Keratinocyte (primary cell): ENCODE data around the gene DNASE1L3. TPM values are rescaled to one million over a fixed set of nuclear protein-coding genes. Genes with fewer than 3 reads are reported as not detected.

Experiments
- DNase-seq: peaks from one replicate; pipeline ENCODE4 v3.0.0-alpha.2; 2011; ENCODE audit warnings: low read depth, missing footprints, low spot score
- FAIRE-seq: peaks from 2 replicates; lab custom pipeline; 2011; peaks lifted over from hg19 to GRCh38; lab: Jason Lieb, UNC
- H2AFZ ChIP-seq: 2 replicates; pipeline ENCODE4 v1.6.0; 2012; ENCODE audit warnings: low read length, control low read depth, inconsistent platforms; ENCODE audit not compliant: control insufficient read depth
- H3K27ac ChIP-seq: 2 replicates; pipeline ENCODE4 v1.5.1; 2011; ENCODE audit warnings: low read length; ENCODE audit not compliant: control insufficient read depth, insufficient read depth
- H3K27me3 ChIP-seq: 3 replicates; pipeline ENCODE4 v1.6.0; 2011; ENCODE audit warnings: low read length; ENCODE audit not compliant: control insufficient read depth, insufficient read depth; ENCODE audit errors: extremely low read depth
- H3K36me3 ChIP-seq, 2 experiments: 2 replicates in 1 of 2; 3 replicates in 1 of 2; pipeline ENCODE4 v1.5.1; 2011; ENCODE audit warnings: low read length in 2 of 2, mild to moderate bottlenecking in 1 of 2; ENCODE audit not compliant: control insufficient read depth in 2 of 2, insufficient read depth in 2 of 2; ENCODE audit errors: extremely low read depth in 1 of 2
- H3K4me1 ChIP-seq: 3 replicates; pipeline ENCODE4 v1.5.1; 2011; ENCODE audit warnings: low read length; ENCODE audit not compliant: control insufficient read depth, insufficient read depth; ENCODE audit errors: extremely low read depth
- H3K4me2 ChIP-seq: 3 replicates; pipeline ENCODE4 v1.6.0; 2011; ENCODE audit warnings: low read depth, low read length; ENCODE audit not compliant: control insufficient read depth, insufficient read depth; ENCODE audit errors: extremely low read depth
- H3K4me3 ChIP-seq, 3 experiments: fragments of 200-600 bp in 1 of 3; sonication (generic) in 1 of 3; 2 replicates in 2 of 3; 3 replicates in 1 of 3; pipeline ENCODE4 v1.5.1; 2011 to 2016; ENCODE audit warnings: low read length in 3 of 3, mild to moderate bottlenecking in 3 of 3, control low read depth in 2 of 3, inconsistent platforms in 1 of 3, low read depth in 1 of 3, mixed read lengths in 1 of 3, mixed run types in 1 of 3, moderate library complexity in 1 of 3; ENCODE audit not compliant: control insufficient read depth in 2 of 3, insufficient read depth in 2 of 3; ENCODE audit errors: extremely low read depth in 1 of 3
- H3K79me2 ChIP-seq: 2 replicates; pipeline ENCODE4 v1.6.0; 2012; ENCODE audit warnings: low read length; ENCODE audit not compliant: control insufficient read depth, insufficient read depth
- H3K9ac ChIP-seq: 3 replicates; pipeline ENCODE4 v1.6.0; 2011; ENCODE audit warnings: low read length; ENCODE audit not compliant: control insufficient read depth, insufficient read depth; ENCODE audit errors: extremely low read depth
- H3K9me1 ChIP-seq: 3 replicates; pipeline ENCODE4 v1.6.0; 2011; ENCODE audit warnings: low read length; ENCODE audit not compliant: control insufficient read depth, insufficient read depth; ENCODE audit errors: extremely low read depth
- H3K9me3 ChIP-seq: 2 replicates; pipeline ENCODE4 v1.5.1; 2012; ENCODE audit warnings: low read depth, low read length; ENCODE audit not compliant: control insufficient read depth
- H4K20me1 ChIP-seq: 3 replicates; pipeline ENCODE4 v1.6.0; 2011; ENCODE audit warnings: low read length; ENCODE audit not compliant: control insufficient read depth, insufficient read depth; ENCODE audit errors: extremely low read depth
- CTCF ChIP-seq, 3 experiments: IDR thresholded peaks in 1 of 3; conservative IDR thresholded peaks in 1 of 3; optimal IDR thresholded peaks in 1 of 3; 2 replicates in 2 of 3; 3 replicates in 1 of 3; pipeline versions ENCODE3 to v1.5.1; 2011; ENCODE audit warnings: low read length in 3 of 3, mild to moderate bottlenecking in 3 of 3, moderate library complexity in 2 of 3, control low read depth in 1 of 3, inconsistent platforms in 1 of 3; ENCODE audit not compliant: insufficient read depth in 2 of 3; ENCODE audit errors: extremely low read depth in 1 of 3
- EZH2 ChIP-seq: IDR thresholded peaks from one replicate; pipeline ENCODE4 v1.6.1; 2012; ENCODE audit warnings: inconsistent platforms, mild to moderate bottlenecking, low read length, moderate library complexity
- dilution Hi-C: fragments of 300-500 bp; cut with MboI; formaldehyde crosslinking; loops from one replicate; pipeline ENCODE4 v1.7.0; 2020; ENCODE audit warnings: low sequenced_read_pairs; ENCODE audit not compliant: extremely low pct_ligation_motif_present
- polyA plus RNA-seq, 5 experiments: library from polyadenylated mRNA; depleted of rRNA in 3 of 5; stranded (reverse) in 3 of 5; stranded (forward) in 1 of 5; unstranded in 1 of 5; fragments of >200 nt; gene quantifications; 1 replicate in 1 of 5; 2 replicates in 3 of 5; 3 replicates in 1 of 5; pipeline versions ENCODE4 v1.2.1 to v1.2.3, GENCODE V29; 2011 to 2012; ENCODE audit warnings: missing spikeins in 2 of 5, low read depth in 1 of 5, low replicate concordance in 1 of 5

The DNASE1L3 gene
- polyA plus RNA-seq, 1 donor (not counting 4 experiments of a cell fraction or from before 2014, with no cell fraction given): 1.9 TPM

GRCh38 chr3:58209933-58210332 is 839 bp downstream of the DNASE1L3 start:
- Histone ChIP-seq H3K4me3 (no peak overlapping the region), H3K9me1 (no peaks in the 10 kb centered on the region), H2AFZ (no peak overlapping the region), H3K9ac (no peak overlapping the region), H4K20me1 (no peaks in the 10 kb centered on the region), H3K9me3 (no peaks in the 10 kb centered on the region), H3K79me2 (no peaks in the 10 kb centered on the region), H3K4me1 (peaks cover 36% of the 10 kb centered on the region), H3K36me3 (no peaks in the 10 kb centered on the region), H3K4me2 (no peak overlapping the region), H3K27me3 (no peaks in the 10 kb centered on the region), H3K27ac (no peak overlapping the region)
- TF ChIP-seq CTCF (optimal IDR thresholded peaks at IDR 0.05 in 1 of 3, IDR thresholded peaks at IDR 0.05 in 1 of 3, conservative IDR thresholded peaks at IDR 0.05 in 1 of 3; ENCODE audit: extremely low read depth in 1 of 3, insufficient read depth in 2 of 3, low read length in 3 of 3) (no peak), EZH2 (no peak)
- dilution Hi-C loops: no loop called here
- FAIRE-seq (no peak), DNase-seq (no peak)

- Histone ChIP-seq H2AFZ (no peak overlapping the region), H3K9ac (no peak overlapping the region), H3K27ac (no peak overlapping the region), H4K20me1 (no peaks in the 10 kb centered on the region), H3K4me2 (no peak overlapping the region), H3K9me3 (no peaks in the 10 kb centered on the region), H3K4me1 (peaks cover 27% of the 10 kb centered on the region), H3K27me3 (no peaks in the 10 kb centered on the region), H3K9me1 (no peaks in the 10 kb centered on the region), H3K36me3 (no peaks in the 10 kb centered on the region), H3K79me2 (no peaks in the 10 kb centered on the region), H3K4me3 (no peak overlapping the region)
- dilution Hi-C loops: no loop called here
- TF ChIP-seq EZH2 (no peak), CTCF (optimal IDR thresholded peaks at IDR 0.05 in 1 of 3, IDR thresholded peaks at IDR 0.05 in 1 of 3, conservative IDR thresholded peaks at IDR 0.05 in 1 of 3; ENCODE audit: extremely low read depth in 1 of 3, insufficient read depth in 2 of 3, low read length in 3 of 3) (no peak)
- FAIRE-seq: no peak
- no peak for DNase-seq
These were observed 2.8 kb downstream of the DNASE1L3 start for GRCh38 chr3:58207954-58208353.
